ENCODE data around the gene CACNB2.

DNA sequence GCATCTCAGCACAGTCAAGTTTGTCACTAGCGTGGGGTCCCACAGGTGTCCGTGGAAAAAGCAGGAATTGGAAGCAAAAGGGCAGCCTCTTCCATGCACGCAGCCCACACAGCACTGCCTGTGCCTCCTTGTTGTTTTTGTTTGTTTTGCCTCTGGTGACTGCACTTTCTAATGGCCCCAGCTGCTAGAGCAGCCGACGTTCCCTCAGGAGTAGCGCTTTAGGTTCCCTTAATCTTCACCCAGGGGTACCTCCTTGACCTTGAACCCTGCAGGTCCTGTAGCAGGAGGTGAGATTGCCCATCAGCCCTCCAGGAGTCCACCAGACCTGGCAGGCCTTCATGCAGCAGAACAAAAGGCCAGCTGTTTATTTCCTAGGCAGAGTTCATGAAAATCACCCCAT, 210.1 kb downstream of the CACNB2 start:
- TF ChIP-seq, protein P1, sequence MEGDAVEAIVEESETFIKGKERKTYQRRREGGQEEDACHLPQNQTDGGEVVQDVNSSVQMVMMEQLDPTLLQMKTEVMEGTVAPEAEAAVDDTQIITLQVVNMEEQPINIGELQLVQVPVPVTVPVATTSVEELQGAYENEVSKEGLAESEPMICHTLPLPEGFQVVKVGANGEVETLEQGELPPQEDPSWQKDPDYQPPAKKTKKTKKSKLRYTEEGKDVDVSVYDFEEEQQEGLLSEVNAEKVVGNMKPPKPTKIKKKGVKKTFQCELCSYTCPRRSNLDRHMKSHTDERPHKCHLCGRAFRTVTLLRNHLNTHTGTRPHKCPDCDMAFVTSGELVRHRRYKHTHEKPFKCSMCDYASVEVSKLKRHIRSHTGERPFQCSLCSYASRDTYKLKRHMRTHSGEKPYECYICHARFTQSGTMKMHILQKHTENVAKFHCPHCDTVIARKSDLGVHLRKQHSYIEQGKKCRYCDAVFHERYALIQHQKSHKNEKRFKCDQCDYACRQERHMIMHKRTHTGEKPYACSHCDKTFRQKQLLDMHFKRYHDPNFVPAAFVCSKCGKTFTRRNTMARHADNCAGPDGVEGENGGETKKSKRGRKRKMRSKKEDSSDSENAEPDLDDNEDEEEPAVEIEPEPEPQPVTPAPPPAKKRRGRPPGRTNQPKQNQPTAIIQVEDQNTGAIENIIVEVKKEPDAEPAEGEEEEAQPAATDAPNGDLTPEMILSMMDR (IDR thresholded peaks at IDR 0.05): no peak
- TF ChIP-seq POLR2AphosphoS5 (IDR thresholded peaks at IDR 0.05; ENCODE audit: low read depth, low read length): no peak

All from Panc1 (cell line).